Progenitor cell of endocrine pancreas (in vitro differentiated cells): ENCODE data around the gene OOSP2. TPM values are rescaled to one million over a fixed set of nuclear protein-coding genes. Genes with fewer than 3 reads are reported as not detected.
"Not testable (repeated sequence)": the region's sequence is repeated elsewhere in the genome, so short reads cannot be mapped to it uniquely, and the experiment has no call there.

ENCODE experiments used
- DNase-seq: peaks from one replicate; pipeline ENCODE4 v3.0.0; 2021; ENCODE audit warnings: low spot score; ENCODE audit not compliant: unreplicated experiment
- H3K27ac Mint-ChIP-seq: 2 replicates; pipeline ENCODE4 v1.8.0; 2021; ENCODE audit warnings: mild to moderate bottlenecking, moderate library complexity, mixed read lengths
- H3K27me3 Mint-ChIP-seq: 2 replicates; pipeline ENCODE4 v1.8.0; 2021; ENCODE audit warnings: mixed read lengths
- H3K36me3 Mint-ChIP-seq: 2 replicates; pipeline ENCODE4 v1.8.0; 2022; ENCODE audit warnings: mixed read lengths; ENCODE audit not compliant: insufficient read depth
- H3K4me1 Mint-ChIP-seq: 2 replicates; pipeline ENCODE4 v1.8.0; 2021; ENCODE audit warnings: low read depth, mixed read lengths
- H3K4me3 Mint-ChIP-seq: 2 replicates; pipeline ENCODE4 v1.8.0; 2021; ENCODE audit warnings: low read depth, mild to moderate bottlenecking, moderate library complexity, mixed read lengths
- H3K9me3 Mint-ChIP-seq: 2 replicates; pipeline ENCODE4 v1.8.0; 2021; ENCODE audit warnings: low read depth, mixed read lengths
- CTCF ChIP-seq: fragments of 200-600 bp; sonication (generic); IDR thresholded peaks from one replicate; pipeline ENCODE4 v1.5.0; 2021; ENCODE audit warnings: antibody characterized with exemption, mild to moderate bottlenecking; ENCODE audit not compliant: unreplicated experiment
- total RNA-seq: library from RNA; stranded (reverse); gene quantifications from 2 replicates; pipeline ENCODE4 v1.2.1, GENCODE V29; 2021

Gene OOSP2
- total RNA-seq, 1 donor from 2014 or later, result not detected

- no peaks in the 10 kb centered on the region for H3K4me1 Mint-ChIP-seq
Measured at GRCh38 chr11:60003729-60004128, 36.5 kb upstream of the OOSP2 start.

GRCh38 chr11:60005360-60005759, 34.8 kb upstream of the OOSP2 start:
- no peaks in the 10 kb centered on the region for H3K27me3 Mint-ChIP-seq
- H3K4me1 Mint-ChIP-seq, result no peaks in the 10 kb centered on the region
- H3K27ac Mint-ChIP-seq, result no peak overlapping the region
- no peak for DNase-seq
- H3K9me3 Mint-ChIP-seq, result peaks cover 6% of the 10 kb centered on the region
- H3K4me3 Mint-ChIP-seq, result no peak overlapping the region
- H3K36me3 Mint-ChIP-seq, result no peaks in the 10 kb centered on the region
- no peak for TF ChIP-seq CTCF

More at GRCh38 chr11:60003729-60004128, 36.5 kb upstream of the OOSP2 start:
- no peak overlapping the region for H3K4me3 Mint-ChIP-seq
- no peak for DNase-seq
- no peaks in the 10 kb centered on the region for H3K36me3 Mint-ChIP-seq
- H3K9me3 Mint-ChIP-seq, result no peaks in the 10 kb centered on the region
- TF ChIP-seq CTCF, result no peak
- no peaks in the 10 kb centered on the region for H3K27me3 Mint-ChIP-seq
- no peak overlapping the region for H3K27ac Mint-ChIP-seq

GRCh38 chr11:60016881-60017280, 23.3 kb upstream of the OOSP2 start, which contains the start of gene OOSP4B:
TSS of gene OOSP4B (plus strand) at chr11:60017181.
- H3K27me3 Mint-ChIP-seq, result no peaks in the 10 kb centered on the region
- no peak within 1 kb of the TSS for H3K4me3 Mint-ChIP-seq
- H3K4me1 Mint-ChIP-seq, result no peaks in the 10 kb centered on the region
- no peaks in the 10 kb centered on the region for H3K9me3 Mint-ChIP-seq
- DNase-seq, result no peak
- no peaks in the 10 kb centered on the region for H3K36me3 Mint-ChIP-seq
- H3K27ac Mint-ChIP-seq, result no peak within 1 kb of the TSS
- no peak for TF ChIP-seq CTCF

- no peaks in the 10 kb centered on the region for H3K36me3 Mint-ChIP-seq
- H3K4me1 Mint-ChIP-seq, result no peaks in the 10 kb centered on the region
- H3K9me3 Mint-ChIP-seq, result no peaks in the 10 kb centered on the region
- H3K4me3 Mint-ChIP-seq, result no peak overlapping the region
- no peak for TF ChIP-seq CTCF
- H3K27ac Mint-ChIP-seq, result no peak overlapping the region
- no peaks in the 10 kb centered on the region for H3K27me3 Mint-ChIP-seq
- DNase-seq, result no peak
Measured at GRCh38 chr11:60018058-60018457, 22.2 kb upstream of the OOSP2 start.

GRCh38 chr11:60020376-60020775, 19.8 kb upstream of the OOSP2 start:
- H3K27me3 Mint-ChIP-seq, H3K9me3 Mint-ChIP-seq, H3K27ac Mint-ChIP-seq, H3K36me3 Mint-ChIP-seq, DNase-seq, H3K4me3 Mint-ChIP-seq, H3K4me1 Mint-ChIP-seq: not testable (repeated sequence)

- DNase-seq, result no peak
- H3K27me3 Mint-ChIP-seq, result no peaks in the 10 kb centered on the region
- H3K36me3 Mint-ChIP-seq, result no peaks in the 10 kb centered on the region
- no peak overlapping the region for H3K27ac Mint-ChIP-seq
- no peak overlapping the region for H3K4me3 Mint-ChIP-seq
- H3K4me1 Mint-ChIP-seq, result no peaks in the 10 kb centered on the region
- TF ChIP-seq CTCF, result no peak
- no peaks in the 10 kb centered on the region for H3K9me3 Mint-ChIP-seq
Measured at GRCh38 chr11:60029015-60029632, 11.1 kb upstream of the OOSP2 start.

GRCh38 chr11:60050422-60050821, 10.2 kb downstream of the OOSP2 start:
- DNase-seq, H3K36me3 Mint-ChIP-seq, H3K4me3 Mint-ChIP-seq, H3K27me3 Mint-ChIP-seq, H3K4me1 Mint-ChIP-seq, H3K9me3 Mint-ChIP-seq, H3K27ac Mint-ChIP-seq: not testable (repeated sequence)

- H3K36me3 Mint-ChIP-seq, H3K27ac Mint-ChIP-seq, H3K4me3 Mint-ChIP-seq, H3K4me1 Mint-ChIP-seq, DNase-seq, H3K27me3 Mint-ChIP-seq, H3K9me3 Mint-ChIP-seq: not testable (repeated sequence)
Measured at GRCh38 chr11:60050839-60051238, 10.6 kb downstream of the OOSP2 start.
